ENCODE measurements around the gene LFNG.
"Not testable (repeated sequence)": the region's sequence is repeated elsewhere in the genome, so short reads cannot be mapped to it uniquely, and the experiment has no call there.

LFNG gene

DNA sequence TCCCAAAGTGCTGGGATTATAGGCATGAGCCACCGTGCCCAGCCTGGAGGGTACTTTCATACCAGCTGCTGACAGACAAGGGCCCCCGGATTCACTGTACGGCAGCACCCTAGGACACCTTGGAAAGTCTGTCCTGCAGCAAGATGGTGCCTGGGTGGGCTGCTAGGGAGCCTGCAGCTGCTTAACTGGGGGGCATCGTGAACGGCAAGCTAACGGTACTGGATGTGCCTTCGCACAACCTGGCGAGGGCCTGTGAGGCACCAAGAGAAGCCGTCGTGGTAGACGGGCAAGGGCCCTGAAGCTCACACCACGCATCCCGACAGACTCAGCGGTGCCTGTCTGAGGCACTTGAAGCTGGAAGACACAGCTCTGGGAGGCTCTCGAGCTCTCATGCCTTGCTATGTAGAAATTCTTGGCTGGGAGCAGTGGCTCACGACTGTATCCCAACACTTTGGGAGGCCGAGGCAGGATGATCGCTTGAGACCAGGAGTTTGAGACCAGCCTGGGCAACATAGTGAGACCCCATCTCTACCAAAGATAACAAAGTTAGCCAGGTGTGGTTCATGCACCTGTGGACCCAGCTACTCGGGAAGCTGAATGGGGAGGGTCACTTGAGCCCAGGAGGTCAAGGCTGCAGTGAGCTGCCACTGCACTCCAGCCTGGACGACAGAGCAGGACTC lies 26.3 kb downstream of the LFNG start:
- no peak for DNase-seq (ENCODE audit: low read depth)

DNA sequence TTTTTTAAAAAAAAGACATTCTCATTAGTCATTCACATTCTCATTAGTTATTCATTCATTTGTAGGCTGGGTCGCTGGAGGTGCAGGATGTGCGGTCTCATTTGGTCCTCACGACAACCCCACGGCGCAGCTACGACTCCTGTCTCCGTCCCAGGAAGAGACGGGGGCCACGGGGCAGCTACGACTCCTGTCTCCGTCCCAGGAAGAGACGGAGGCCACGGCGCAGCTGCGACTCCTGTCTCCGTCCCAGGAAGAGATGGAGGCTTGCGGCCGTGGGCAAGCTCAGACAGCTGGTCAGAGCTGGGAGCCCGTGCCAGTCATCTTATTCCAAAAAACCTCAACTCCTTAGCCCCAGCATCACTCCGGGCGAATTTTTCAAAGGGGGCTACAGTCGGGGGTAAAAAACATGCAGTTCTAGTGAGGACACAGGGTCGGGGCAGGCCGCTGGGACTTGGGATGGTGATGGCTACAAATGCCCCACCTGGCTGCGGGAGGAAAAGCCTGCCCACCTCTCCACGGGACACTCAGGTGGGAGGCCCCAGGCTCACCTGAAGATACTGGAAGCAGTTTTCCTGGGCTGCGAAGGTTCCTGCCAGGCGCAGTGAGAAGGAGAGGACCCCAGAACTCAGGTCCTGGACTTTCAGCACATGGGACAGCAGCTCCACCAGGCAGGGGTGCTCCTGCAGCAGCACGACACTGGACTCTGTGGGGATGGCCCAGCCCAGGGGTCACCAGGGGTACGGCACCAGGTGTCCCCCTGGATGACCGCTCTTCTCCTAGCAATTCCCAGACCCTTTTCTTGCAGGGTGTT lies 27.4 kb downstream of the LFNG start:
- no peak for DNase-seq (ENCODE audit: low read depth)

DNA sequence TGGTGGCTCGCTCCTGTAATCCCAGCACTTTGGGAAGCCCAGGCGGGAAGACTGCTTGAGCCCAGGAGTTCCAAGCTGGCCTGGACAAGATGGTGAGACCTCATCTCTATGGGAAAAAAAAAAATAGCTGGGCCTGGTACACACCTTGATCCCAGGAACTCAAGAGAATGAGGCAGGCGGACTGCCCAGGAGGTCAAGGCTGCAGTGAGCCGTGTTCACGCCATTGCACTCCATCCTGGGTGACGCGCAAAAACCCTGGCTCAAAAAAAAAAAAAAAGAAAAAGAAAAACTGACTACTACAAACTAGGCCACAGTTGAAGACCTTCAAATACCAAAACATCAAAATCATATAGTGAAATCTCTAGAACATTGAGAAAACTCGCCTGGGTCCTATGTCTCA lies 31.8 kb downstream of the LFNG start:
- DNase-seq (ENCODE audit: low read depth) = no peak

DNA sequence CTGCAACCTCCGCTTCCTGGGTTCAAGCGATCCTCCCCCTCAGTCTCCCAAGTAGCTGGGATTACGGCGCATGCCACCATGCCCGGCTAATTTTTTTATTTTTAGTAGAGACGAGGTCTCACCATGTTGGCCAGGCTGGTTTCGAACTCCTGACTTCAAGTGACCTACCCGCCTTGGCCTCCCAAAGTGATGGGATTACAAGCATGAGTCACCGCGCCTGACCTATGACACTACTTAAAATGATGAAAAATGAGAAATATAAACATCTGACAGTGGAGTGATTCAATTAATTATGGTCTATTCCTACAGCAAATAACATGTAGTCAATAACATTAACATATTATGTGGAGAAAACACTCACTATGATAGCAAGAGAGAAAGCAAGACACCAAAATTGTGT lies 33.5 kb downstream of the LFNG start:
- DNase-seq (ENCODE audit: low read depth) = no peak

DNA sequence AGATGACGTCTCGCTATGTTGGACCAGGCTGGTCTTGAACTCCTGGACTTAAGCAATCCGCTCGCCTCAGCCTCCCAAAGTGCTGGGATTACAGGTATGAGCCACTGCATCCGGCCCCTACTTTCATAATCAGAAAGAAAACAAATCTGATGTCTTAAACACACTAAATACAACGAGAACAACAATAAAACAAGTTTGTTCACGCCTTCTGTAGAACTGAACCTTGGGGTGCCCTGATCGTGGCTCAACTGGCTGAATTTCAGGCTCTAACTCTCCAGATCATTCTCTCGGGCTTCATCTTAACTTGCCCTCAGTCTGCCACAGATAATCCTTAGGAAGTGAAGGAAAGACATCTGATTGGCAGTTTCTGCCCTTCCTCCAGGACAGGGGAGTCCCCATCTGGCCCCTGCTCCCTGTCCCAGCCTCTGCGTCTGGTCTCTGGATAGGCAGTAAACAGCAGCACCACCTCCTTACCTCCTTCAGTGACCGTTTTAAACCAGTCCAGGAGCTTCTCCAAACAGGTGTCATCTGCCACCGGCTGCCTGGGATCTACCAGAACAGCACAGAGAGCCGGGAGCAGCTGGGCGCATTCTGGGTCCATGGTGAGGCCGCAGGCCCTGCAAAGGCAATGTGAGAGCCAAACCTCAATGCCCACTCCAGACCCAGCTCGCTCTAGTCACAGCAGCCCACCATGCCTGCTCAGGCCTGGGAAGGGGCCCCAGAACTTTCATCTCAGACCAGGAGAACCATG lies 34.4 kb downstream of the LFNG start:
- DNase-seq (ENCODE audit: low read depth) = no peak

DNA sequence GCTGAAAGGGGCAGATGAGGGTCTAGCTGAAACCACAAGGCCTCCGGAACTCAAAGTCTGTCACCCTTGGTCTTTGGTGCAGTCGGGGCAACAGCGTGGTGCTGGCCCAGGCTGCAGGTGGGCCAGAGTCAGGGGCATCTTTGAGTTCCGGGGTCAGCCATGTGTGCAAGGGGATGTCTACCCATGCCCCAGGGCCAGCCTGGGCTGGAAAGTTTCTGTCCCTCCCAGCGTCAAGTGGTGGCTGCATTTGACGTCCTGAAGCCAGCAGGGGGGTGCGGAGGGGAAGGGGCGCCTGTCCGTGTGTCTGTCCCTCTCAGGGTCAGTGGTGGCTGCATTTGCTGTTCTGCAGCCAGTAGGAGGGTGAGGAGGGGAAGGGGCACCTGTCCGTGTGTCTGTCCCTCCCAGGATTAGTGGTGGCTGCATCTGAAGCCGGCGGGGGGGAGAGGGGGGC lies 35.1 kb downstream of the LFNG start:
- no peak for DNase-seq (ENCODE audit: low read depth)

DNA sequence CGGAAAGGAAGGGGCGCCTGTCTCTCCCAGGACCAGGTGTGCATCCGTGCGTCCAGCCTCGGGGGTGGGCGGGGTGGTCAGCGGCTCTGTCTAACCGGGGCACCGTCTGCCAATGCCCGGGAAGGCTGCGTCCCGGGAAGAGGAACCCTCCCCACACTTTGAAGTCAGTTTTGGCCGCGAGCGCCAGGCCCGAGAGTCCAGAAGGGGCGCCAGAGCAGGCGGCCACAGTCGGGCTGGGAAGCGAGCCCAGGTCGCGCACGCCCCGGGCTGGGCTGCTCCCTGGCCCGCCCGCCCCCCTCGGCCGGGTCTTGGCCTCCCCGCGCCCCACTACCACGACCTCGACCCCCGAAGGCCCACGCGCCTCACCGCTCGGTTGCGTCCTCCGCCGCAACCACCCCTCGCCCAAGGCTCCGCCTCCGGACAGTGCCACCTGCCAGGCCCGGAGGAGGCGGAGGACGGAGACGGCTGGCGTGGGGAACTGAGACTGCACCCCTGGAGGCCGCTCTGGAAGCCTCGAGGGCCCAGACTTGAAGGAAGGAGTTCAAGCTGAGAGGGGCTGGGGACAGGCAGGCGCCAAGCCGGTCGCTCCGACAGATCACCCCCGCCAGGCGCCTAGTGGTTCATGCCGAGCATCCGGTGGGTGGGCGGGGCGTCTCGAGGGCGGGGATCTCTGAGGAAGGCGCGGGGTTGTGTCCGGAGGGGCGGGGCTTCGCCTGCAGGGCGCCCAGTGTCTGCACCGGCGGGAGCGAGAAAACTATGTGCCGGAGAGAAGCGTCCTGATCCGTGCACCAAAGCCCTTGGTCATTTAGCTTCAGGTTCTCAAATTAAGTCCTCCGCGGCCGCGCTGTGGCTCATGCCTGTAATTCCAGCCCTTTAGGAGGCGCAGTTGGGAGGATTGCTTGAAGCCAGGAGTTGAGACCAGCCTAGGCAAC lies 35.8 kb downstream of the LFNG start, which contains the start of gene BRAT1:
Gene BRAT1, minus strand, starts transcription at position 404 of the 932 bp plus-strand sequence. CDS start 1,093 bp downstream, outside the sequence.
- DNase-seq (ENCODE audit: low read depth) = peak; percentile 87

DNA sequence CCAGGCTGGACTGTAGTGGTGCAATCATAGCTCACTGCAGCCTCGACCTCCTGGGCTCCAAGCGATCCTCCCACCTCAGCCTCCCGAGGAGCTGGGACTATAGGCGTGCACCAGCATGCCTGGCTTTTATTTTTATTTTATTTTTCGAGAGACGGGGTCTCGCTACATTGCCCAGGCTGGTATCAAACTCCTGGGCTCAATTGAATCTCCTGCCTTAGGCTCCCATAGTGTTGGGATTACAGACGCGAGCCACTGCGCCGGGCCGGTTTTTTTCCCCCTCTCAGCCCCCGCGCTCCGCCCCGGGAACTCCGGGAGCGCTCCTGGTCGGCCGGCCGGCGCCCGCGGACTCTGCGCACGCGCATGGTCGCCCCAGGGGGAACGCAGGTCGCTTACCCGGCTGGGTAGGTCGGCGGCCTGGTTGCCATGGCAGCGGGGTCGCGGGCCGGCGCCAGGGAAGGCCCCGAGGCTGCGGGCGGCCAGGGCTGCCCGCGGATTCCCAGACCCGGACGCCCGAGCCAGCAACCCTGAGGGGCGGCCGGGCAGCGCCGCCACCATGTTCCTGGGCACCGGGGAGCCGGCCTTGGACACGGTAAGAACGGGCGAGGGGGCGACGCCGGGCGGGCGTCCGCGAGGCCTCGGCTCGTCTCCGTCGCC lies 39.2 kb downstream of the LFNG start, which contains the start of gene IQCE:
Gene IQCE, plus strand, starts transcription at position 351 of the 654 bp plus-strand sequence. Its CDS starts 203 bp downstream, at position 554.
- peak; percentile 89 for DNase-seq (ENCODE audit: low read depth)

DNA sequence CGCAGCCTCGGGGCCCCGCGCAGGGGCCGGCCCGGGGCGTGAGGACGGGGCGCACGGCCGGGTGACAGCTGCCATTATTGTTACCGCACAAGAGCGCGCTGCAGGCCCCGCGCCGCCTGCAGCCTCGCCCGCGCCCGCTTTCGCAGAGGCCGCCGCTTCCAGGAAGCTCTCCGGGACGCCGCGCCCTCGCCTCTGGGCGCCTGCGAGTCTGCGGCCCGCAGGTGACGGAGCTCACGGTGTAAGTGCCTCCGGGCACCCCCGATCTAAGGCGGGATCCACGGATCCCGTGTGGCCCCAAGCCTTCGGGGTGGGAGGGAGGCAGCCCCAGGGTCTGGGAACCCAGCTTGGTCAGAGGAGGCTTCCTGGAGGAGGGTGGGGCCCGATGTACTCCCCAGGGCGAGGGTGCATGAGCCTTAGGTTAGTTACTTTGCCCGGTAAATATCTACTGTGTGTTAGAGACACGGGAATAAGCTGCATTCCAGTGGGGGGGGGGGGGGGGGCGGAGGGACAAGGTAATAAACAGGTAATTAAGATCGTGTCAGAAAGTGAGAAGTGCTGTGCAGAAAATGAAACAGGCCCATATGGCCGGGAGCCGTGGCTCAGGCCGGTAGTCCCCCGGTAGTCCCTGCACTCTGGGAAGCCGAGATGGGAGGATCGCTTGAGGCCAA lies 39.8 kb downstream of the LFNG start:
- no peak for DNase-seq (ENCODE audit: low read depth)

DNA sequence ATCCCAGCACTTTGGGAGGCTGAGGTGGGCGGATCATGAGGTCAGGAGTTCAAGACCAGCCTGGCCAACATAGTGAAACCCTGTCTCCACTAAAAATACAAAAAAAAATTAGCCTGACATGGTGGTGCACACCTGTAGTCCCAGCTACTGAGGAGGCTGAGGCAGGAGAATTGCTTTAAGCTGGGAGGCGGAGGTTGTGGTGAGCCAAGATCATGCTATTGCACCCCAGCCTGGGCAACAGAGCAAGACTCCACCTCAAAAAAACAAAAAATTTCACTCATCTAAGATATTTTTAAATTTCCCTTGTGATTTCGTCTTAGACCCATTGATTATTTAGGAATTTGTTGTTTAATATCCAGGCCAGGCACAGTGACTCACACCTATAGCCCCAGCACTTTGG lies 44.4 kb downstream of the LFNG start:
- not testable (repeated sequence) for DNase-seq (ENCODE audit: low read depth)

DNA sequence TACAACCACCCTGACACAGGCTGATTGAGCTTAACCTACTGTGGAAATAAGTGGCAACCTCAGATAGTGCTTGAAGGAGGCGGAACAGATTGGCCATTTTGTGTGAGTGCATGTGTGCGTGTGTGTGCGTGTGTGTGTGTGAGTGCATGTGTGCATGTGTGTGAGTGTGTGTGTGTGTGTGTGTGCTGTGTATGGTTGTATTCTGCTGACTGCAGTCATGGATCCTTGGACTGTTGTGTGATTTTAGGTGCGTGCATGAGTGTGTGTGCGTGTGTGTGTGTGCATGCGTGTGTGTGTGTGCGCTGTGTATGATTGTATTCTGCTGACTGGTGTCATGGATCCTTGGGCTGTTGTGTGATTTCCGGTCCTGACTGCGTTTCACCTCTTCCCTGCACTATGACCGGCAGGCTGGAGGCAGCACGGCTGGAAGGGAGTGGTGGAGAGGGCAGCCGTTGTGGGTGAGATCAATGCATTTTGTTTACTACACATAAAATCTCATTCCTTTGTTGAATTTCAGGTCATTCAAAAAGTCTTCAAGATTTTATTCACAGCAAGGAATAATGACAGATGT lies 45.5 kb downstream of the LFNG start:
- DNase-seq (ENCODE audit: low read depth) = no peak

DNA sequence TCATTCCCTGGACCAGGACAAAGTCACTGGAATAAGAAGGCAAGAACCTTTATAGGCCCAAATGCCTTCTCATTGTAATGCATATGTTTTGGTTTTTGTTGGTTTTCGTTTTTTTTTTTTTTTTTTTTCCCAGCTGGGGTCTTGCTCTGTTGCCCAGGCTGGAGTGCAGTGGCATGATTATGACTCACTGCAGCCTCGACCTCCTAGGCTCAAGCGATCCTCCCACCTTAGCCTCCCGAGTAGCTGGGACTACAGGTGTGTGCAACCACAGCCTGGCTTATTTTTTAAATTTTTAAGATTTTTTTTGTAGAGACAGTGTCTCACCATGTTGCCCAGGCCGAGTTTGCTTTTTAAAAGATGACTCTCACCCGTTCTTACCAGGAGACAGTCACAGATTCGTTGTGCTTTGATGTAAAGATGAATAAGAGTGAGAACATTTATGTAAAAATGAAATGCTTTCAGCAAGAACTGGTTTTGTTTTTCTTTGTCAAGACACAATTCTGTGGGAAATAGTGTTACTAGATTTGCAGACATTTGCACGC lies 46.8 kb downstream of the LFNG start:
- DNase-seq (ENCODE audit: low read depth) = no peak

DNA sequence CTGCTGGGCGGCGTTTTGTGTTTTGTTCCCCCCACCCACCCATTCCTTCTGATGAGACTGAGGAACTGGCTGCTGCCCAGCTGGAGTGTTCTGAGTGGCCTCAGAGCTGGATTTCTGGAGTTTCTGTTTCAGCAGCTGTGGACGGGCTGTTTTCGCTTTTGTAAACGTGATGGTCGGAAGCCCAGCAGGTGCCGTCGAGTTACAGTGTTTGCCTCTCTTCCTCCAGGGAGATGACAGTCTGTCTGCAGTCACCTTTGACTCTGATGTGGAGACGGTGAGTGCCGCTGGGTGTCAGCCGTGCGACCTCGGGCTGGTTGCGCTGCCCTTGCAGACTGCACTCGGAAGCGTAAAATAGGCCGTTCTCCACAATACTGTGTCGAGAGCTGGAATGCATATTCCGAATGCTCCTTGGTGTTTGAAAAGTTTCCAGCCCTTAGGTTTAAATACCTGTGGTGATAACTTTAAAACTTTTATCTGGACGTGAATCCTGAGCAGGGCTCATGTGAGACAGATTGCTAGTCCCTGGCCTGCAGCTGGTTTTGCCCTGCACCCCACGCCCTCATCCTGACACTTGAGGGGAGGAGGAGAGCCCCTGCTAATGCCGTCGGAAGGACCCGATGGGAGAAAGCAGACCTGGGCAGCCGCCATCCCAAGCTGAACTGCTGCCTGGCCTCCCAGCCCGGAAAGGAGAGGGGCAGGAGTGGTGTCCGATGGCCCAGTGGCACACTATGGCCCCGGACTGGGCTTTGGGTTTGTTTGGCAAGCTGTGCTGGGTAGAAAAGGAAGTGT lies 47.5 kb downstream of the LFNG start:
- DNase-seq (ENCODE audit: low read depth) = no peak

DNA sequence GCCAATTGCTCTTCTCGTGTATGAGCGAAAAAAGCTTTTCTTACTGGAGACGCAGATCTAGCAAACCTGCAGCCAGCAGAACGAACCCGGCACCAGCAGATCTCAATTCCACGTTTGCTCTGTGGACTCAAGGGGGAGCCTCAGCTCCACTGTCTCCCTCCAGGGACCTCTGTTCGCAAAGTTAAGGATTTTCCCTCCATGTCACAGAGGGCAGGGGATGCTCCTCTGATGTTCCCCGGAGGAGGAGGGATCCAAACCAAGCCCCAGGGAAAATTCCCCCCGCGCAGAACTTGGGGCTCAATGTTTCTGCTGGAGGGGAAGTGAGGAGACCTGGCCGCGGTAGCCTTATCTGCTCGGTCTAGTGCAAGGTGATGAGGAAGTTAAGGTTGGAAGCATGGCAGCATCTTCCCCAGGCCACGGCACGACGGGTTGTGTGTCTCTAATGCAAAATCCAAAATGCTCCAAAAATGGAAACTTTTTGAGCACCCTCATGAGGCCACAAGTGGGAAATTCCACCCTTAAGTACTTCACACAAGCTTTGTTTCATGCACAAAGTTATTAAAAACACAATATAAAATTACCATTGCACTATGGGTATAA lies 48.2 kb downstream of the LFNG start:
- DNase-seq (ENCODE audit: low read depth) = peak; percentile 14

DNA sequence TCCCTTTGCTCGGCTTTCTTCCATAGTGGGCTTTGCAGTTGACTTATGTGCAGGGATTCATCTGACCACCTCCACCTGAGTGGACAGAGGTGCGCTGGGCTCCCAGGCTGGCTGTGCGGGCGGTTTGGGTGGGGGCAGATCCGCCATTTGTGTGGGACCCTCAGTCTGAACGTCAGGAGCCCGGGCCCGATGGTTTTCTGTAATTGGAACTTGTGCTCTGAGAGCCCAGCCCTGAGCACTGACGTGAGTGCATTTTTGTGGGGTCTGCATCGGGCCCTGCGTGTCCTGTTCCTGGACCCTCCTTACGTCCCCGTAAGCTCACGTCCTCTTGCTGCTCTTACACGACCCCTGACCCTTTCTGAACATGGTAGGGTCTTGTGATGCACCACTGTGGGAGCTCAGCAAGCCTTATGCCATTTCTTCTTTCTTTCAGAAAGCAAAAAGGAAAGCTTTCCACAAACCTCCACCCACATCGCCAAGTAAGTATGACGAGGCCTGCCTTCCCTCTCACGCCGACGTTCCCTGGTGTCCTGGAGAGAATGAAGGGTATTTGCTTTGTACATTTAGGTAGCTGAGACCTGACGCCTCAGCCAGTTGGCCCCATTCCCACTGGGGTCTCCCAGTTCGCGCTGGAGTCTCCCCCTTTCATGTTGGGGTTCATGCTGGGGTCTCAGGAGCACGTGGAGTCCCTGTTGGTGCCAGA lies 49.1 kb downstream of the LFNG start:
- no peak for DNase-seq (ENCODE audit: low read depth)

DNA sequence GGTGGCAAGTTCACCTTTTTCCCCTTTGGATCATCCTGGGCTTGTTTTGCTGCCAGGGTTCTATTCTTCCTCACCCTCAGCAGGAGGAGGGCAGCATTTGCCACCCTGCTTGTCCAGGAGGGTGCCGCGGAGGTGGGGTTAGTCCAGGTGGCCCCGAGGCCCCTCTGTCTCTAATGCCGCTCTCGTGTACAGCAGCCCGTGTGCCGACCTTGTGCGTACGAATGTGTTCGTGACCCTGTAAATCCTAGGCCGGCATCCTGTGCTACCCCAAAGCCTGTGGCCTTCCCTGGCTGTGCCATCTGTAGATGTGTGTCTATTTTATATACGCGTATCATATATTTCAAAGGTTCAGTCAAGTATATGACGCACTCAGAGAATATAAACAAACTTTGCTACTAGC lies 49.8 kb downstream of the LFNG start:
- no peak for DNase-seq (ENCODE audit: low read depth)

DNA sequence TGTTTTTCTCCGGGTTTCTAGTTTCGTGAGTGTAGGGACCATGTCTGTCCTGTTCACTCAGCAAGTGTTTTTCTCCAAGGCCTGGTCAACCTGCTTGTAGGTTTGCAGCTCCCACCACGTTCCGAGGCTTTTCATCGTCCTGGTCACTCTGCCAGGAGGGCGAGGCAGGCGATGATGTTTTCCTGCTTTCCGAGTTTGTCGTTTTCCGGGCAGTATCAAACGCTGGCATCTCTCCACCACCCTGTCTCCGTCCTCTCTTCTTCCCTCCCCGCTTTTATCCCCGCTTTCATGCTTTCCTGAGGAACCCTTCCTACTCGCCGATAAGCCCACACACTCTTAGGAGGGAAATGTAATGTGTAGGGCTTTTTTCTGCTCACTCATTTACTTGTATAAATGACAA lies 50.4 kb downstream of the LFNG start:
- no peak for DNase-seq (ENCODE audit: low read depth)

DNA sequence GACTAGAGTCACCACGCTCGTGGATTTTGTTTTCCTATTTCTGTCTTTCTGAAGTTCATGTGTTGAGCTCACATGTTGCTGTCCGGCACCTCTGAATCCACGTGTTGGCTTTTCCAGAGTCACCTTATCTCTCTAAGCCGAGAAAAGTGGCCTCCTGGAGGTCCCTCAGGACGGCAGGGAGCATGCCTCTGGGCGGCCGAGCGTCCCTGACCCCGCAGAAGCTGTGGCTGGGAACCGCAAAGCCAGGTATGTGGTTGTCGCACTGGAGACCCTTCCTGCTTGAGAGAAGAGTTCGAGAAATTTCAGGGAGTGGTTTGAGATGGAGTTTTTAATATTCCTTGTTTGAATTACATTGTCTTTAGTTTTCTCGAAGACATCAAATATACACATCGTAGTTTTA lies 51.8 kb downstream of the LFNG start:
- no peak for DNase-seq (ENCODE audit: low read depth)
